ENCODE results near the gene SHMT2. TPM values are rescaled to one million over a fixed set of nuclear protein-coding genes. Genes with fewer than 3 reads are reported as not detected.

The SHMT2 gene
- total RNA-seq, 1 experiment from 2014 or later: 280 TPM

GRCh38 chr12:57199191-57199590 is 30.3 kb upstream of the SHMT2 start:
- TF ChIP-seq ZFX (IDR thresholded peaks at IDR 0.05) (no peak), TCF7L2 (IDR thresholded peaks at IDR 0.05; ENCODE audit: borderline replicate concordance, extremely low read depth, insufficient read depth, insufficient read length) (no peak), YY1 (IDR thresholded peaks at IDR 0.05; ENCODE audit: extremely low read depth, insufficient replicate concordance, low read depth, low read length) (no peak), ATF3 (IDR thresholded peaks at IDR 0.05) (no peak), CTCF (IDR thresholded peaks at IDR 0.05 in 2 of 3, conservative IDR thresholded peaks at IDR 0.05 in 1 of 3; ENCODE audit: borderline replicate concordance in 1 of 3, insufficient read depth in 1 of 3, low read depth in 2 of 3, low read length in 2 of 3) (no peak), ELF1 (IDR thresholded peaks at IDR 0.05; ENCODE audit: borderline replicate concordance, low read depth) (no peak), POLR2A (IDR thresholded peaks at IDR 0.05; ENCODE audit: borderline replicate concordance, extremely low read depth, insufficient read depth, insufficient read length) (no peak), SP1 (IDR thresholded peaks at IDR 0.05; ENCODE audit: low read depth) (no peak), CBX3 (IDR thresholded peaks at IDR 0.05; ENCODE audit: low read depth) (no peak), EGR1 (IDR thresholded peaks at IDR 0.05; ENCODE audit: low read depth) (no peak), CEBPB (IDR thresholded peaks at IDR 0.05; ENCODE audit: low read depth) (no peak)
- no peaks in the 10 kb centered on the region for H3K27me3 ChIP-seq (ENCODE audit: insufficient read depth, low read length)
- no peaks in the 10 kb centered on the region for H3K4me1 ChIP-seq (ENCODE audit: control insufficient read depth in 1 of 2, insufficient read depth in 2 of 2, low read length in 2 of 2)
- ChIA-PET CTCF (no interaction called here), POLR2A (no interaction called here), RAD21 (ENCODE audit: low non-redundant PET in 1 of 2, low total read pairs in 2 of 2, uncharacterized antibody in 2 of 2, unreplicated experiment in 2 of 2) (no interaction called here)
- no peaks in the 10 kb centered on the region; a peak in 1 of 4 replicates for H3K36me3 ChIP-seq (ENCODE audit: control insufficient read depth in 1 of 2, insufficient read depth in 2 of 2, low read length in 2 of 2)
- no peaks in the 10 kb centered on the region for H3K9me3 ChIP-seq (ENCODE audit: control insufficient read depth in 1 of 2, insufficient read depth in 1 of 2, low read depth in 1 of 2, low read length in 2 of 2)
- DNase-seq (ENCODE audit: low read depth, low spot score) (no peak), ATAC-seq (no peak)
- no TSS peak for BruUV-seq (replicated peaks)
- H4K20me1 ChIP-seq (ENCODE audit: insufficient read depth): no peaks in the 10 kb centered on the region
- no peaks in the 10 kb centered on the region for H3K9me2 ChIP-seq (ENCODE audit: insufficient read depth)
- H3K4me2 ChIP-seq (ENCODE audit: low read length): no peak overlapping the region
- no peaks in the 10 kb centered on the region for H3K79me2 ChIP-seq (ENCODE audit: insufficient read depth, low read length)
- no peak overlapping the region for H3K9ac ChIP-seq (ENCODE audit: low read length)
- intact Hi-C loops (cut with micrococcal nuclease): no loop called here
- H3K27ac ChIP-seq (ENCODE audit: low read depth, low read length): no peak overlapping the region
- H3K4me3 ChIP-seq (replicated peaks in 1 of 2; ENCODE audit: low read depth in 1 of 2, low read length in 2 of 2): no peak overlapping the region
- no peak overlapping the region for H2AFZ ChIP-seq (ENCODE audit: low read depth, low read length, poor library complexity, severe bottlenecking)
